ENCODE results near the gene COPS8.

DNA sequence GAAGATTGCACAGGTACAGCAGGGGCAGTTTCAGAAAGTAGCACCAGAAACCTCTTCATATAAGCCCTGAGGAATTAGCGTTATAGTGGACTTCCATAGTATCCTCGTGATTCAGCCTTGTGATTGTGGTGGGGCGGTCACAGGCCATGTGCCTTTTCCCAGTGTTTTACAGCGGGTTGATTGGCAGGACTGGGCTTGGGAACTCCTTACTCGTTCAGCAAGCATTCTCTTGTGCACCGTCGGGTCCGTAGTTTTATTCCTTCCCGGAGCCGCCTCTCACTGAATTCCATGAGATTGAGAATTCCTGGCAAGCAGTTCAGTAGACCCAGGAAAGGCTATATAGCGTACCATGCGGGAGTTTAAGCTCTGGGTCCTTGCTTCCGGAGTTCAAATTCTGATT is 5.2 kb downstream of the COPS8 start:
- TF ChIP-seq CTCF (tag by site-specific recombination; IDR thresholded peaks at IDR 0.05) (no peak), ZNF112 (tag by site-specific recombination; IDR thresholded peaks at IDR 0.05) (no peak), ZNF768 (tag by site-specific recombination; IDR thresholded peaks at IDR 0.05) (no peak), PRDM1 (tag by site-specific recombination; IDR thresholded peaks at IDR 0.05) (no peak), ZNF174 (tag by site-specific recombination; IDR thresholded peaks at IDR 0.05) (no peak), ZNF24 (tag by site-specific recombination; IDR thresholded peaks at IDR 0.05) (no peak), ZSCAN30 (tag by site-specific recombination; IDR thresholded peaks at IDR 0.05) (no peak), ZNF658 (tag by site-specific recombination; IDR thresholded peaks at IDR 0.05) (no peak)
- TF ChIP-seq, protein P1, sequence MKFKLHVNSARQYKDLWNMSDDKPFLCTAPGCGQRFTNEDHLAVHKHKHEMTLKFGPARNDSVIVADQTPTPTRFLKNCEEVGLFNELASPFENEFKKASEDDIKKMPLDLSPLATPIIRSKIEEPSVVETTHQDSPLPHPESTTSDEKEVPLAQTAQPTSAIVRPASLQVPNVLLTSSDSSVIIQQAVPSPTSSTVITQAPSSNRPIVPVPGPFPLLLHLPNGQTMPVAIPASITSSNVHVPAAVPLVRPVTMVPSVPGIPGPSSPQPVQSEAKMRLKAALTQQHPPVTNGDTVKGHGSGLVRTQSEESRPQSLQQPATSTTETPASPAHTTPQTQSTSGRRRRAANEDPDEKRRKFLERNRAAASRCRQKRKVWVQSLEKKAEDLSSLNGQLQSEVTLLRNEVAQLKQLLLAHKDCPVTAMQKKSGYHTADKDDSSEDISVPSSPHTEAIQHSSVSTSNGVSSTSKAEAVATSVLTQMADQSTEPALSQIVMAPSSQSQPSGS (tag by site-specific recombination; IDR thresholded peaks at IDR 0.05; ENCODE audit: low read depth) = no peak
- TF ChIP-seq, protein P2, sequence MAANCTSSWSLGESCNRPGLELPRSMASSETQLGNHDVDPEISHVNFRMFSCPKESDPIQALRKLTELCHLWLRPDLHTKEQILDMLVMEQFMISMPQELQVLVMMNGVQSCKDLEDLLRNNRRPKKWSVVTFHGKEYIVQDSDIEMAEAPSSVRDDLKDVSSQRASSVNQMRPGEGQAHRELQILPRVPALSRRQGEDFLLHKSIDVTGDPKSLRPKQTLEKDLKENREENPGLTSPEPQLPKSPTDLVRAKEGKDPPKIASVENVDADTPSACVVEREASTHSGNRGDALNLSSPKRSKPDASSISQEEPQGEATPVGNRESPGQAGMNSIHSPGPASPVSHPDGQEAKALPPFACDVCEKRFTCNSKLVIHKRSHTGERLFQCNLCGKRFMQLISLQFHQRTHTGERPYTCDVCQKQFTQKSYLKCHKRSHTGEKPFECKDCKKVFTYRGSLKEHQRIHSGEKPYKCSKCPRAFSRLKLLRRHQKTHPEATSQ (tag by site-specific recombination; IDR thresholded peaks at IDR 0.05) = no peak
